Measurements from ENCODE around the gene SHB. TPM values are rescaled to one million over a fixed set of nuclear protein-coding genes. Genes with fewer than 3 reads are reported as not detected.
"Not testable (repeated sequence)": the region's sequence is repeated elsewhere in the genome, so short reads cannot be mapped to it uniquely, and the experiment has no call there.

Gene SHB
- total RNA-seq, 1 donor from 2014 or later = 0.61 TPM

GRCh38 chr9:37972351-37972848, 96.6 kb downstream of the SHB start:
- intact Hi-C loops (cut with micrococcal nuclease) = no loop called here

GRCh38 chr9:37971691-37972090, 97.3 kb downstream of the SHB start:
- intact Hi-C loops (cut with micrococcal nuclease) = no loop called here

- intact Hi-C loops (cut with micrococcal nuclease) = no loop called here
Observed at GRCh38 chr9:37971108-37971459, 97.9 kb downstream of the SHB start.

- intact Hi-C loops (cut with micrococcal nuclease) = no loop called here
Observed at GRCh38 chr9:37970301-37971107, 98.5 kb downstream of the SHB start.

GRCh38 chr9:37969558-37970300, 99.3 kb downstream of the SHB start:
- intact Hi-C loops (cut with micrococcal nuclease) = no loop called here

GRCh38 chr9:37969130-37969529, 99.9 kb downstream of the SHB start:
- intact Hi-C loops (cut with micrococcal nuclease) = no loop called here

- intact Hi-C loops (cut with micrococcal nuclease) = no loop called here
Observed at GRCh38 chr9:37968228-37968701, 100.8 kb downstream of the SHB start.

GRCh38 chr9:37967761-37968080, 101.3 kb downstream of the SHB start:
- intact Hi-C loops (cut with micrococcal nuclease) = no loop called here

- intact Hi-C loops (cut with micrococcal nuclease) = no loop called here
Observed at GRCh38 chr9:37967014-37967760, 101.8 kb downstream of the SHB start.

- intact Hi-C loops (cut with micrococcal nuclease) = no loop called here
Observed at GRCh38 chr9:37966412-37967013, 102.5 kb downstream of the SHB start.

GRCh38 chr9:37965676-37966345, 103.2 kb downstream of the SHB start:
- intact Hi-C loops (cut with micrococcal nuclease) = not testable (repeated sequence)

GRCh38 chr9:37965116-37965515, 103.9 kb downstream of the SHB start:
- intact Hi-C loops (cut with micrococcal nuclease) = no loop called here

- intact Hi-C loops (cut with micrococcal nuclease) = no loop called here
Observed at GRCh38 chr9:37964740-37965081, 104.3 kb downstream of the SHB start.

GRCh38 chr9:37963936-37964739, 104.9 kb downstream of the SHB start:
- intact Hi-C loops (cut with micrococcal nuclease) = no loop called here

GRCh38 chr9:37961351-37961750, 107.7 kb downstream of the SHB start:
- intact Hi-C loops (cut with micrococcal nuclease) = no loop called here

GRCh38 chr9:37960631-37961030, 108.4 kb downstream of the SHB start:
- intact Hi-C loops (cut with micrococcal nuclease) = no loop called here

- intact Hi-C loops (cut with micrococcal nuclease) = no loop called here
Observed at GRCh38 chr9:37959976-37960375, 109.1 kb downstream of the SHB start.

- intact Hi-C loops (cut with micrococcal nuclease) = no loop called here
Observed at GRCh38 chr9:37958154-37958553, 110.9 kb downstream of the SHB start.

- intact Hi-C loops (cut with micrococcal nuclease) = no loop called here
Observed at GRCh38 chr9:37957664-37957953, 111.4 kb downstream of the SHB start.

- intact Hi-C loops (cut with micrococcal nuclease) = no loop called here
Observed at GRCh38 chr9:37956904-37957663, 111.9 kb downstream of the SHB start.
